GM12878 (cell line): Measurements from ENCODE around the gene MRPL53. TPM values are rescaled to one million over a fixed set of nuclear protein-coding genes. Genes with fewer than 3 reads are reported as not detected.
A peak's percentile ranks its signal among the peaks of the same experiment; 100 is the strongest.

Source experiments
- ATAC-seq: fragments of 200-7000 bp; cut with Tn5 transposase; 3 replicates; pipeline ENCODE4 v1.9.1; 2020; ENCODE audit warnings: mild to moderate bottlenecking, moderate library complexity
- BruUV-seq: library from RNA; stranded (reverse); fragments of 400-500 nt; replicated peaks from 2 replicates; lab custom pipeline; 2021; lab: Mats Ljungman, UMichigan
- CTCF ChIA-PET: fragments of 300-600 bp; sonication (Branson Sonifier 250); formaldehyde crosslinking; extraction: SDS; loops from one replicate; lab custom pipeline; 2021; ENCODE audit warnings: inconsistent platforms; lab: Yijun Ruan, JAX
- POLR2A ChIA-PET: fragments of 350-600 bp; formaldehyde crosslinking; extraction: SDS; loops from one replicate; lab custom pipeline; 2021; ENCODE audit warnings: inconsistent platforms; lab: Charles Lee
- RAD21 ChIA-PET: fragments of 300-600 bp; sonication (Branson Sonifier 250); formaldehyde crosslinking; loops from one replicate; lab custom pipeline; 2023; ENCODE audit warnings: antibody characterized with exemption; ENCODE audit not compliant: unreplicated experiment; lab: Charles Lee
- SMC1A ChIA-PET: fragments of 300-600 bp; sonication (Branson Sonifier 250); formaldehyde crosslinking; loops from one replicate; lab custom pipeline; 2023; ENCODE audit not compliant: unreplicated experiment, uncharacterized antibody; lab: Charles Lee
- DNase-seq: peaks from one replicate; pipeline ENCODE4 v3.0.0-alpha.2; 2011; ENCODE audit warnings: low read depth, low spot score
- FAIRE-seq: peaks from 3 replicates; lab custom pipeline; 2011; peaks lifted over from hg19 to GRCh38; lab: Jason Lieb, UNC
- H2AFZ ChIP-seq: 2 replicates; pipeline ENCODE4 v1.6.0; 2011; ENCODE audit warnings: low read depth, low read length, control low read depth; ENCODE audit not compliant: control insufficient read depth
- H3K27ac ChIP-seq: 2 replicates; pipeline ENCODE4 v1.5.1; 2011; ENCODE audit warnings: control low read depth; ENCODE audit not compliant: control insufficient read depth, insufficient read depth
- H3K27me3 ChIP-seq, 2 experiments: replicated peaks in 1 of 2; 2 replicates each; pipeline versions ENCODE4 v1.6.0 to v1.6.1; 2011; ENCODE audit warnings: low read length in 1 of 2; ENCODE audit not compliant: control insufficient read depth in 2 of 2, insufficient read depth in 2 of 2
- H3K36me3 ChIP-seq, 2 experiments: 2 replicates each; pipeline ENCODE4 v1.5.1; 2011; ENCODE audit warnings: low read length in 1 of 2; ENCODE audit not compliant: control insufficient read depth in 2 of 2, insufficient read depth in 2 of 2
- H3K4me1 ChIP-seq: 2 replicates; pipeline ENCODE4 v1.6.1; 2011; ENCODE audit warnings: mild to moderate bottlenecking, low read length, moderate library complexity, mixed read lengths; ENCODE audit not compliant: control insufficient read depth, insufficient read depth
- H3K4me2 ChIP-seq: 2 replicates; pipeline ENCODE4 v1.6.0; 2011; ENCODE audit warnings: control low read depth; ENCODE audit not compliant: control insufficient read depth, insufficient read depth
- H3K4me3 ChIP-seq: fragments of 200-600 bp; sonication (generic); 2 replicates; pipeline ENCODE4 v1.5.1; 2016
- H3K79me2 ChIP-seq: 2 replicates; pipeline ENCODE4 v1.6.0; 2011; ENCODE audit warnings: low read length; ENCODE audit not compliant: control insufficient read depth, insufficient read depth
- H3K9ac ChIP-seq: 2 replicates; pipeline ENCODE4 v1.8.0; 2011; ENCODE audit warnings: low read length, control low read depth, mixed read lengths; ENCODE audit not compliant: control insufficient read depth, insufficient read depth
- H3K9me3 ChIP-seq: replicated peaks from 3 replicates; pipeline ENCODE4 v1.5.1; 2011; ENCODE audit warnings: mild to moderate bottlenecking, low read length; ENCODE audit not compliant: control insufficient read depth, insufficient read depth
- H4K20me1 ChIP-seq: 2 replicates; pipeline ENCODE4 v1.6.0; 2011; ENCODE audit not compliant: control insufficient read depth, insufficient read depth
- EZH2 ChIP-seq: IDR thresholded peaks from 2 replicates; pipeline ENCODE4 v1.6.1; 2012; ENCODE audit warnings: low read depth, mild to moderate bottlenecking, control low read depth, inconsistent platforms, low read length, borderline replicate concordance; ENCODE audit not compliant: control insufficient read depth
- GABPA ChIP-seq: IDR thresholded peaks from 2 replicates; pipeline ENCODE4 v1.6.1; 2014; ENCODE audit warnings: antibody characterized with exemption, low read depth, mild to moderate bottlenecking, inconsistent platforms
- RUNX3 ChIP-seq: IDR thresholded peaks from 2 replicates; pipeline ENCODE4 v1.6.1; 2012; ENCODE audit warnings: low read length, inconsistent platforms
- TBL1XR1 ChIP-seq: IDR thresholded peaks from 2 replicates; pipeline ENCODE4 v1.6.1; 2012; ENCODE audit warnings: low read depth, low read length, improper control_type of control experiment
- whole genome bisulfite sequencing: methylation state at CpG from one replicate; pipeline ENCODE4 v1.1.6; 2016; ENCODE audit warnings: low lambda C conversion rate; ENCODE audit not compliant: insufficient replicate concordance, insufficient coverage; ENCODE audit errors: missing lambda C conversion rate; 5-methylcytosine and 5-hydroxymethylcytosine counted together
- in situ Hi-C: fragments of 300-500 bp; cut with MboI; formaldehyde crosslinking; loops from 9 replicates; pipeline ENCODE4 v1.14.3; 2018; ENCODE audit warnings: mixed read lengths
- intact Hi-C: fragments of 100-400 bp; cut with micrococcal nuclease; formaldehyde crosslinking; loops from one replicate; pipeline ENCODE4 v1.14.2; 2022; ENCODE audit not compliant: unreplicated experiment
- polyA plus RNA-seq, 11 experiments: library from polyadenylated mRNA; depleted of rRNA in 4 of 11; unstranded in 6 of 11; stranded (reverse) in 5 of 11; fragments of >200 nt; fragmentation: Nextera tagmentation in 4 of 11; fragmentation: Illumina TruSeq in 1 of 11; extraction: Ambion mirVana in 4 of 11; extraction: Trizol in 1 of 11; gene quantifications; 1 replicate in 1 of 11; 2 replicates in 10 of 11; pipeline versions ENCODE4 v1.2.1 to v1.2.3, GENCODE V29; 2011 to 2016; ENCODE audit warnings: inconsistent platforms in 2 of 11, missing spikeins in 2 of 11, low read depth in 1 of 11
- total RNA-seq, 4 experiments: library from RNA; depleted of rRNA in 3 of 4; stranded (reverse); fragments of >200 nt in 3 of 4; fragmentation: Illumina TruSeq in 1 of 4; extraction: Trizol in 1 of 4; gene quantifications; 2 replicates each; pipeline versions ENCODE4 v1.2.1 to v1.2.3, GENCODE V29; 2013 to 2021
- TF ChIP-seq, protein P1 (sequence below): IDR thresholded peaks from 2 replicates; pipeline ENCODE4 v1.6.1; 2011; ENCODE audit warnings: low read depth, low read length, improper control_type of control experiment, borderline replicate concordance
- TF ChIP-seq, protein P2 (sequence below): fragments of 450-650 bp; IDR thresholded peaks from 2 replicates; pipeline ENCODE4 v1.6.1; 2014; ENCODE audit warnings: mild to moderate bottlenecking
- TF ChIP-seq, protein P3 (sequence below): fragments of 450-650 bp; IDR thresholded peaks from 2 replicates; pipeline ENCODE4 v1.6.1; 2018; ENCODE audit warnings: borderline replicate concordance, mild to moderate bottlenecking; ENCODE audit not compliant: partially characterized antibody

Gene MRPL53
- total and polyA plus RNA-seq, 10 of the 15 experiments (the other 5 are each of a cell fraction or from before 2014, with no cell fraction given), result 15.1 to 167 (median 80.9) TPM

DNA sequence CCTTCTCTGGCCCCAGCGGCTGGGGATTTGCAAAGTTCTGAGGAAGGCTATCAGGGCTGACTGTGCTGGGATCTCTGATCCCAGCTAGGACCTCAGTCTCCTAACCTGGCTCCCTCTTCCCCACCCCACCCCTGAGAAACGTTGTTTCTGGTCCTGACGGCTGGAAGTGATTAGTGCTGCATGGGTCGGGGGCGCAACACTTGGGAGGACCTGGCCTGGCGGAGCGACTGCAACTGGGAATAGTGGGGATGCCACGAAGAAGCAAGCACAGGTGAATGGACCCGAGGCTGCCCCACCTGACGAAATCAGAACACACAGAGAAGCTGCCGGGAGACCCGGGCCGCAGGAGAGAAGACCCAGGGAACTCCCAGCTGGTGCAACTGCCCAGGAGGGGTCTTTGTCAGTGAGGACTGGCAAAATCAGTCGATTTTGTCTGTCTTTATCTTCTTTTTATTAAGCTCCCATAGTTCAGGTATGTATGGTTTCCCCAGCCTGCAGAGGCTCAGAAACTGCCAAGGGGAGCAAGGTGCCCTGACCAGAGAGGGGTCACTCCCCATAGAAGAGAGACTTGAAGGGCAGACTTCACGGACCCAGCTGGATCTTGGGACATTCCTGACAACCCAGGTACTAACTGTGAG lies 27.6 kb upstream of the MRPL53 start:
- ChIA-PET POLR2A (interaction anchor here (1.1 kb wide), 1 partner anchor 29 kb away, joined by 3 read pairs; the partner anchor contains the start of gene AUP1), SMC1A (interaction anchor here (0.9 to 7.0 kb wide), 5 partner anchors 10 to 86 kb away, joined by 3 to 71 read pairs (median 4); partner anchors contain the start of gene DQX1), RAD21 (interaction anchor here (1.1 to 2.6 kb wide), 4 partner anchors 16 to 89 kb away, joined by 4 to 10 read pairs (median 6); partner anchors contain the start of genes CCDC142, INO80B and TTC31), CTCF (interaction anchor here (1.4 to 13.9 kb wide), 4 partner anchors 17 to 87 kb away, joined by 4 to 231 read pairs (median 84); partner anchors contain the start of genes AUP1, CCDC142, DQX1 and HTRA2)
- H3K4me2 ChIP-seq, result no peak overlapping the region
- H3K9me3 ChIP-seq, result no peaks in the 10 kb centered on the region
- H3K4me1 ChIP-seq, result peaks cover 15% of the 10 kb centered on the region
- H3K27ac ChIP-seq, result no peak overlapping the region
- ATAC-seq, result no peak
- no peaks in the 10 kb centered on the region for H3K79me2 ChIP-seq
- intact Hi-C loops (no loop called here), in situ Hi-C loops (no loop called here)
- H3K4me3 ChIP-seq, result no peak overlapping the region
- FAIRE-seq, result no peak
- no peaks in the 10 kb centered on the region for H3K36me3 ChIP-seq
- H3K27me3 ChIP-seq, result peaks cover 15 to 25% of the 10 kb centered on the region in 2 experiments; a peak in 3 of 4 replicates
- no TSS peak for BruUV-seq
- 0 out of 2 replicates have a peak, but pooled peaks have one; percentile 78 for TF ChIP-seq EZH2
- TF ChIP-seq RUNX3, result no peak
- TF ChIP-seq, all 136 proteins: peak for 1
- Histone ChIP-seq H3K9ac (no peak overlapping the region), H2AFZ (no peak overlapping the region), H4K20me1 (no peaks in the 10 kb centered on the region)
- DNase-seq, result no peak
- 83% methylated on average over 15 of the region's 15 CpGs for WGBS

DNA sequence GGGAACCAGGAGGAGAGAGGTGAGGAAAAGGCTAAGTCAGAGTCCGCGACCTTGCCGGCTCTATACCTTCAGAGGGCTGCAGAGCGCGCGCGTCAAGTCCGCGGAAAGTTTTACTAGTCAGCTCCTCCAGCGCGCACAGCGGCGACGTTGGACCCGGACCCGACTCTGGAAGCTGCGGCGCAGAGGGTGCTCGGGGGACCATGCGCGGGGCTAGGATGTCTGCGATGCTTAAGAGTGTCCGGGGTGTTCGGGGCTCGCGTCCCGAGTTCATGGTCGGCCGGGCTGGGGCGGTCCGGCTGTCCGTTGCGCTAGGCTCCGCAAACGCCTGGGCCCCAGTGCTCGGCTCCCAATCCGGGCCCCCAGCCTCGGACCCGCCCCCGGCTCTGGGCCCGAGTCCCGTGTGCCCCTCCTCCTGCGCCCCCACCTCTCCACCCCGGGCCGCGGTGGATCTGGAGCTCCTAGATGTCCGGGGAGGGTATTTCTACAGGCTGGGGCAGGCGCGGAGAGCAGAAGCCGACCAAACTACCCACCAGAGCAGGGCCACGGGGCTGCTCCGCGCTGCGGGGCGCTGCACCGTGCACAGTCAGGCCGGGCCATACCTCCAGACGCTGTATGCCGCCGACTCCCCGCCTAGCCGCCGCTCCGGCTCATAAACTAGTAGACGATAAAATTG lies 26.9 kb upstream of the MRPL53 start, which contains the start of gene LBX2:
TSS of gene LBX2 (minus strand) at position 337 of the 673 bp plus-strand sequence. CDS start at position 271, 66 bp downstream.
- no TSS peak for BruUV-seq
- H3K4me3 ChIP-seq, result peak within 1 kb of the TSS; percentile 57; the same call in 1 of the 2 replicates
- in situ Hi-C loops (no loop called here), intact Hi-C loops (no loop called here)
- DNase-seq (no peak), FAIRE-seq (no peak), ATAC-seq (no peak)
- H2AFZ ChIP-seq, result no peak within 1 kb of the TSS
- no peak within 1 kb of the TSS for H3K27ac ChIP-seq
- no peak within 1 kb of the TSS for H3K9ac ChIP-seq
- peaks cover 15 to 25% of the 10 kb centered on the region in 2 experiments; a peak in 3 of 4 replicates for H3K27me3 ChIP-seq
- H3K4me2 ChIP-seq, result peak within 1 kb of the TSS; percentile 46
- ChIA-PET POLR2A (no interaction called here), CTCF (interaction anchor here (0.6 to 13.9 kb wide), 2 partner anchors 77 to 87 kb away, joined by 4 to 231 read pairs; no protein-coding TSS in a partner anchor), RAD21 (interaction anchor here (1.7 to 2.6 kb wide), 2 partner anchors 45 to 89 kb away, joined by 4 to 10 read pairs; partner anchors contain the start of gene INO80B), SMC1A (interaction anchor here (1.3 to 7.0 kb wide), 2 partner anchors 58 to 87 kb away, joined by 3 to 71 read pairs; no protein-coding TSS in a partner anchor)
- H3K79me2 ChIP-seq, result no peaks in the 10 kb centered on the region
- WGBS, result 44% methylated on average over 52 of the region's 65 CpGs
- H4K20me1 ChIP-seq, result no peaks in the 10 kb centered on the region
- H3K9me3 ChIP-seq, result no peaks in the 10 kb centered on the region
- no peaks in the 10 kb centered on the region for H3K36me3 ChIP-seq
- H3K4me1 ChIP-seq, result peaks cover 15% of the 10 kb centered on the region
- TF ChIP-seq GABPA (no peak), TBL1XR1 (no peak)
- TF ChIP-seq, protein P1, sequence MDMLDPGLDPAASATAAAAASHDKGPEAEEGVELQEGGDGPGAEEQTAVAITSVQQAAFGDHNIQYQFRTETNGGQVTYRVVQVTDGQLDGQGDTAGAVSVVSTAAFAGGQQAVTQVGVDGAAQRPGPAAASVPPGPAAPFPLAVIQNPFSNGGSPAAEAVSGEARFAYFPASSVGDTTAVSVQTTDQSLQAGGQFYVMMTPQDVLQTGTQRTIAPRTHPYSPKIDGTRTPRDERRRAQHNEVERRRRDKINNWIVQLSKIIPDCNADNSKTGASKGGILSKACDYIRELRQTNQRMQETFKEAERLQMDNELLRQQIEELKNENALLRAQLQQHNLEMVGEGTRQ, result no peak
- TF ChIP-seq, protein P2, sequence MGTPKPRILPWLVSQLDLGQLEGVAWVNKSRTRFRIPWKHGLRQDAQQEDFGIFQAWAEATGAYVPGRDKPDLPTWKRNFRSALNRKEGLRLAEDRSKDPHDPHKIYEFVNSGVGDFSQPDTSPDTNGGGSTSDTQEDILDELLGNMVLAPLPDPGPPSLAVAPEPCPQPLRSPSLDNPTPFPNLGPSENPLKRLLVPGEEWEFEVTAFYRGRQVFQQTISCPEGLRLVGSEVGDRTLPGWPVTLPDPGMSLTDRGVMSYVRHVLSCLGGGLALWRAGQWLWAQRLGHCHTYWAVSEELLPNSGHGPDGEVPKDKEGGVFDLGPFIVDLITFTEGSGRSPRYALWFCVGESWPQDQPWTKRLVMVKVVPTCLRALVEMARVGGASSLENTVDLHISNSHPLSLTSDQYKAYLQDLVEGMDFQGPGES, result no peak
- TF ChIP-seq, protein P3, sequence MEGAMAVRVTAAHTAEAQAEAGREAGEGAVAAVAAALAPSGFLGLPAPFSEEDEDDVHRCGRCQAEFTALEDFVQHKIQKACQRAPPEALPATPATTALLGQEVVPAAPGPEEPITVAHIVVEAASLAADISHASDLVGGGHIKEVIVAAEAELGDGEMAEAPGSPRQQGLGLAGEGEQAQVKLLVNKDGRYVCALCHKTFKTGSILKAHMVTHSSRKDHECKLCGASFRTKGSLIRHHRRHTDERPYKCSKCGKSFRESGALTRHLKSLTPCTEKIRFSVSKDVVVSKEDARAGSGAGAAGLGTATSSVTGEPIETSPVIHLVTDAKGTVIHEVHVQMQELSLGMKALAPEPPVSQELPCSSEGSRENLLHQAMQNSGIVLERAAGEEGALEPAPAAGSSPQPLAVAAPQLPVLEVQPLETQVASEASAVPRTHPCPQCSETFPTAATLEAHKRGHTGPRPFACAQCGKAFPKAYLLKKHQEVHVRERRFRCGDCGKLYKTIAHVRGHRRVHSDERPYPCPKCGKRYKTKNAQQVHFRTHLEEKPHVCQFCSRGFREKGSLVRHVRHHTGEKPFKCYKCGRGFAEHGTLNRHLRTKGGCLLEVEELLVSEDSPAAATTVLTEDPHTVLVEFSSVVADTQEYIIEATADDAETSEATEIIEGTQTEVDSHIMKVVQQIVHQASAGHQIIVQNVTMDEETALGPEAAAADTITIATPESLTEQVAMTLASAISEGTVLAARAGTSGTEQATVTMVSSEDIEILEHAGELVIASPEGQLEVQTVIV, result no peak
